Body of pancreas (tissue), 4 donors: ENCODE data around the gene CHSY1. TPM values are rescaled to one million over a fixed set of nuclear protein-coding genes. Genes with fewer than 3 reads are reported as not detected.

Experiments
- ATAC-seq: fragments of 150-250 bp; one replicate; pipeline ENCODE4 v1.9.1; 2016
- DNase-seq, 4 donors: peaks; one replicate each; pipeline ENCODE4 v3.0.0-alpha.2; 2019
- H3K27ac ChIP-seq, 4 donors: fragments of 200-600 bp; sonication (generic); 1 replicate in 3 of 4; 2 replicates in 1 of 4; pipeline versions ENCODE4 v1.5.1 to v1.6.1; 2016 to 2019; ENCODE audit warnings: mild to moderate bottlenecking in 1 of 4, mixed read lengths in 1 of 4, moderate library complexity in 1 of 4
- H3K27me3 ChIP-seq, 2 donors: fragments of 200-600 bp; sonication (generic); one replicate each; pipeline ENCODE4 v1.6.0; 2016; ENCODE audit warnings: mild to moderate bottlenecking in 1 of 2
- H3K36me3 ChIP-seq, 2 donors: fragments of 200-600 bp; sonication (generic); replicated peaks in 1 of 2; 2 replicates each; pipeline ENCODE4 v1.5.1; 2016; ENCODE audit warnings: low read depth in 2 of 2; ENCODE audit not compliant: insufficient read depth in 1 of 2
- H3K4me1 ChIP-seq: fragments of 200-600 bp; sonication (generic); one replicate; pipeline ENCODE4 v1.6.0; 2016
- H3K4me3 ChIP-seq, 2 donors: fragments of 200-600 bp; sonication (generic); 1 replicate in 1 of 2; 2 replicates in 1 of 2; pipeline ENCODE4 v1.5.1; 2016 to 2019
- H3K9me3 ChIP-seq, 3 donors: fragments of 200-600 bp; sonication (generic); 1 replicate in 2 of 3; 2 replicates in 1 of 3; pipeline ENCODE4 v1.5.1; 2016
- CTCF ChIP-seq, 7 experiments: fragments of 450-650 bp in 4 of 7; fragments of 200-600 bp in 3 of 7; sonication (generic) in 3 of 7; IDR thresholded peaks; one replicate each; pipeline ENCODE4 v1.5.1; 2016 to 2019; ENCODE audit warnings: antibody characterized with exemption in 7 of 7
- POLR2A ChIP-seq, 3 donors: fragments of 450-650 bp; IDR thresholded peaks; one replicate each; pipeline ENCODE4 v1.6.1; 2016; ENCODE audit warnings: antibody characterized with exemption in 3 of 3, mild to moderate bottlenecking in 2 of 3
- WGBS, 2 donors: methylation state at CpG; one replicate each; pipeline ENCODE4 v1.1.5; 2017; 5-methylcytosine and 5-hydroxymethylcytosine counted together
- intact Hi-C: fragments of 100-400 bp; cut with DNase I; formaldehyde crosslinking; loops from one replicate; pipeline ENCODE4 v1.15.1; 2023
- total RNA-seq, 2 donors: library from RNA; depleted of rRNA; stranded (reverse); fragments of >200 nt; gene quantifications; one replicate each; pipeline ENCODE4 v1.1.0, GENCODE V29; 2016

CHSY1 gene
- total RNA-seq, 2 donors from 2014 or later = 7.8 to 12.2 TPM

GRCh38 chr15:101193120-101193644 is 58.7 kb downstream of the CHSY1 start:
- peaks cover 14% of the 10 kb centered on the region for H3K4me1 ChIP-seq
- no peaks in the 10 kb centered on the region for H3K9me3 ChIP-seq
- TF ChIP-seq POLR2A (IDR thresholded peaks at IDR 0.05) = no peak
- TF ChIP-seq CTCF (IDR thresholded peaks at IDR 0.05) = no peak
- no peaks in the 10 kb centered on the region for H3K27me3 ChIP-seq
- intact Hi-C loops = no loop called here
- peak overlapping the region in 1 of 4 donors; percentile 46 for H3K27ac ChIP-seq
- no peak overlapping the region for H3K4me3 ChIP-seq
- H3K36me3 ChIP-seq = no peaks in the 10 kb centered on the region
- DNase-seq (no peak), ATAC-seq (peak; percentile 31)
- 89 to 91% methylated on average over 17 of the region's 17 CpGs for WGBS, 2 donors

- ATAC-seq (no peak), DNase-seq (no peak)
- intact Hi-C loops = no loop called here
- H3K9me3 ChIP-seq = no peaks in the 10 kb centered on the region
- no peak overlapping the region for H3K27ac ChIP-seq
- H3K4me1 ChIP-seq = peaks cover 24% of the 10 kb centered on the region
- H3K4me3 ChIP-seq = no peak overlapping the region
- 58% methylated on average over 3 of the region's 3 CpGs for WGBS, 2 donors
- TF ChIP-seq CTCF (IDR thresholded peaks at IDR 0.05) (no peak), POLR2A (IDR thresholded peaks at IDR 0.05) (no peak)
- no peaks in the 10 kb centered on the region for H3K36me3 ChIP-seq
- H3K27me3 ChIP-seq = no peaks in the 10 kb centered on the region
Measured at GRCh38 chr15:101192081-101192480, 59.8 kb downstream of the CHSY1 start.

- no peak overlapping the region for H3K27ac ChIP-seq
- no peaks in the 10 kb centered on the region for H3K36me3 ChIP-seq
- ATAC-seq (no peak), DNase-seq (no peak)
- WGBS, 2 donors = 71 to 77% methylated on average over 3 of the region's 3 CpGs
- no peak overlapping the region for H3K4me3 ChIP-seq
- no peaks in the 10 kb centered on the region for H3K27me3 ChIP-seq
- no peaks in the 10 kb centered on the region for H3K9me3 ChIP-seq
- intact Hi-C loops = no loop called here
- TF ChIP-seq CTCF (IDR thresholded peaks at IDR 0.05) (no peak), POLR2A (IDR thresholded peaks at IDR 0.05) (no peak)
- peaks cover 27% of the 10 kb centered on the region for H3K4me1 ChIP-seq
Measured at GRCh38 chr15:101191242-101191641, 60.6 kb downstream of the CHSY1 start.

GRCh38 chr15:101190092-101190595 is 61.7 kb downstream of the CHSY1 start:
- Histone ChIP-seq H3K27me3 (no peaks in the 10 kb centered on the region), H3K36me3 (no peaks in the 10 kb centered on the region), H3K4me3 (no peak overlapping the region), H3K27ac (peak overlapping the region in 2 of 4 donors; percentile 50 to 57), H3K9me3 (no peaks in the 10 kb centered on the region), H3K4me1 (peaks cover 27% of the 10 kb centered on the region)
- TF ChIP-seq POLR2A (IDR thresholded peaks at IDR 0.05) = no peak
- no peak for TF ChIP-seq CTCF (IDR thresholded peaks at IDR 0.05)
- WGBS, 2 donors = 77 to 82% methylated on average over 3 of the region's 3 CpGs
- DNase-seq (no peak), ATAC-seq (no peak)
- intact Hi-C loops = no loop called here
